Panc1 (cell line): Measurements from ENCODE around the gene NHEJ1. TPM values are rescaled to one million over a fixed set of nuclear protein-coding genes. Genes with fewer than 3 reads are reported as not detected.

ENCODE experiments used
- ATAC-seq: fragments of 200-7000 bp; cut with Tn5 transposase; 2 replicates; pipeline ENCODE4 v1.9.1; 2020; ENCODE audit warnings: mild to moderate bottlenecking, moderate library complexity
- BruUV-seq: library from RNA; stranded (reverse); fragments of 400-500 nt; replicated peaks from 2 replicates; lab custom pipeline; 2021; lab: Mats Ljungman, UMichigan
- CTCF ChIA-PET: fragments of 300-600 bp; sonication (Branson Sonifier 250); formaldehyde crosslinking; loops from one replicate; lab custom pipeline; 2022; ENCODE audit warnings: antibody characterized with exemption; lab: Charles Lee
- POLR2A ChIA-PET: fragments of 300-600 bp; sonication (Branson Sonifier 250); formaldehyde crosslinking; loops from one replicate; lab custom pipeline; 2022; ENCODE audit warnings: antibody characterized with exemption; lab: Charles Lee
- DNase-seq: peaks from one replicate; pipeline ENCODE4 v3.0.0-alpha.2; 2010; ENCODE audit warnings: low read depth, low spot score
- H3K27ac ChIP-seq: 2 replicates; pipeline ENCODE4 v1.5.1; 2011; ENCODE audit warnings: mild to moderate bottlenecking, low read length, inconsistent platforms
- H3K27me3 ChIP-seq: fragments of 200-500 bp; sonication (Bioruptor generic); 2 replicates; pipeline ENCODE4 v1.6.0; 2014; ENCODE audit warnings: low read length, inconsistent platforms; ENCODE audit not compliant: control insufficient read depth, insufficient read depth
- H3K36me3 ChIP-seq: fragments of 200-500 bp; sonication (Bioruptor generic); 2 replicates; pipeline ENCODE4 v1.5.1; 2014; ENCODE audit warnings: inconsistent platforms, mild to moderate bottlenecking, low read length, moderate library complexity; ENCODE audit not compliant: control insufficient read depth, insufficient read depth
- H3K4me1 ChIP-seq: 2 replicates; pipeline ENCODE4 v1.5.1; 2011; ENCODE audit warnings: inconsistent platforms, mild to moderate bottlenecking, low read length, moderate library complexity; ENCODE audit not compliant: control insufficient read depth, insufficient read depth
- H3K4me3 ChIP-seq, 2 experiments: 2 replicates each; pipeline ENCODE4 v1.5.1; 2011 to 2012; ENCODE audit warnings: low read depth in 2 of 2, low read length in 2 of 2, mild to moderate bottlenecking in 2 of 2, inconsistent platforms in 1 of 2, moderate library complexity in 1 of 2
- H3K9me3 ChIP-seq: fragments of 200-500 bp; sonication (Bioruptor generic); 2 replicates; pipeline ENCODE4 v1.5.1; 2014; ENCODE audit warnings: low read depth, mild to moderate bottlenecking, inconsistent platforms, low read length, moderate library complexity; ENCODE audit not compliant: control insufficient read depth, insufficient read depth
- POLR2AphosphoS5 ChIP-seq: IDR thresholded peaks from 2 replicates; pipeline ENCODE4 v1.6.1; 2012; ENCODE audit warnings: mild to moderate bottlenecking, low read depth, low read length, moderate library complexity
- SIN3A ChIP-seq: IDR thresholded peaks from 2 replicates; pipeline ENCODE4 v1.6.1; 2012; ENCODE audit warnings: low read depth, mild to moderate bottlenecking, low read length, moderate library complexity, borderline replicate concordance; ENCODE audit not compliant: insufficient read depth
- TCF7L2 ChIP-seq: IDR thresholded peaks from 2 replicates; pipeline ENCODE4 v1.6.1; 2011; ENCODE audit warnings: mild to moderate bottlenecking, low read depth, low read length, inconsistent platforms
- in situ Hi-C: cut with HindIII; loops from 2 replicates; pipeline ENCODE4 v1.10.0; 2016; ENCODE audit warnings: low sequenced_read_pairs, low pct_unique_long_range_greater_than_20kb
- intact Hi-C: fragments of 100-400 bp; cut with micrococcal nuclease; formaldehyde crosslinking; loops from one replicate; pipeline ENCODE4 v1.10.0; 2022; ENCODE audit not compliant: unreplicated experiment
- total RNA-seq: library from RNA; stranded (reverse); gene quantifications from one replicate; pipeline ENCODE4 v1.2.1, GENCODE V29; 2021; ENCODE audit not compliant: unreplicated experiment
- TF ChIP-seq, protein P1 (sequence below): fragments of 450-650 bp; IDR thresholded peaks from 2 replicates; pipeline ENCODE4 v1.5.1; 2017; ENCODE audit warnings: mild to moderate bottlenecking
- TF ChIP-seq, protein P2 (sequence below), 2 experiments: IDR thresholded peaks; 2 replicates each; pipeline ENCODE4 v1.6.1; 2011 to 2012; ENCODE audit warnings: low read depth in 2 of 2, control low read depth in 1 of 2, low read length in 1 of 2, mild to moderate bottlenecking in 1 of 2, moderate library complexity in 1 of 2; ENCODE audit not compliant: insufficient read depth in 1 of 2

NHEJ1 gene
- total RNA-seq, 1 experiment from 2014 or later: 18.2 TPM

DNA sequence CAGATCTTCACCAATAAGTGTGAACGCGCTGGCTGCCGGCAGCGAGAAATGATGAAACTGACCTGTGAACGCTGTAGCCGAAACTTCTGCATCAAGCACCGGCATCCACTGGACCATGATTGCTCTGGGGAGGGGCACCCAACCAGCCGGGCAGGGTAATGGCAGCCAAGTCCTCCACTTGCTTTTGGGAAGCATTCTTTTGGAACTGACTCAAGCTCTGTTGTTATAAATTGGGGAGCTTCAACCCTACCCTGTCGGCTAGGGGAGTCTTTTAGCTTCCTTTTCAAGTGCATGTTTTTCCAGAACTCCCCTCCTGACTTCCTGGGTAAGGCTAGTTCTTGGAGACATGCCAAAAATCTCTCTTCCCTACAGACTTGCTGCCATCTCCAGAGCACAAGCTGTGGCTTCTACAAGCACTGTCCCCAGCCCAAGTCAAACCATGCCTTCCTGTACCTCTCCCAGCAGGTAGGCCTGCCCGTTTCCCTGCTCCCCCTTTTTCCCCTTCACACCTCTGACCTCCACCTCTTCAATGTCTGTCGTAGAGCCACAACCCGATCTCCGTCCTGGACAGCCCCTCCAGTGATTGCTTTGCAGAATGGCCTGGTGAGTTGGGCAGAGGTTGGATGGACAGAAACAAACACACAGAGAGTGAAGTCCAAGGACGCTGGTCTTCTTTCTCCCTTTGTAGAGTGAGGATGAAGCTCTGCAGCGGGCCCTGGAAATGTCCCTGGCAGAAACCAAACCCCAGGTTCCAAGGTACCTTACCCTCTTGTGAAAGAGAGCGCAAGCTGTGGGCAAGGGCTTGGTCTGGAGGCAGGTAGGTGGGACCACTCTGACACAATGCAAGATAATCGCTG lies 47.5 kb upstream of the NHEJ1 start:
- H3K36me3 ChIP-seq: 0 out of 2 replicates have a peak, but pooled peaks cover 2% of the 10 kb centered on the region
- H3K4me1 ChIP-seq: peaks cover 16% of the 10 kb centered on the region
- no peaks in the 10 kb centered on the region for H3K9me3 ChIP-seq
- in situ Hi-C loops (no loop called here), intact Hi-C loops (no loop called here)
- CTCF ChIA-PET: no interaction called here
- no TSS peak for BruUV-seq
- POLR2A ChIA-PET: no interaction called here
- no peaks in the 10 kb centered on the region for H3K27me3 ChIP-seq
- H3K4me3 ChIP-seq: peak overlapping the region; percentile 55 to 93
- H3K27ac ChIP-seq: peak overlapping the region; percentile 84
- no peak for TF ChIP-seq POLR2AphosphoS5
- TF ChIP-seq SIN3A: no peak
- no peak for TF ChIP-seq TCF7L2
- TF ChIP-seq, protein P1, sequence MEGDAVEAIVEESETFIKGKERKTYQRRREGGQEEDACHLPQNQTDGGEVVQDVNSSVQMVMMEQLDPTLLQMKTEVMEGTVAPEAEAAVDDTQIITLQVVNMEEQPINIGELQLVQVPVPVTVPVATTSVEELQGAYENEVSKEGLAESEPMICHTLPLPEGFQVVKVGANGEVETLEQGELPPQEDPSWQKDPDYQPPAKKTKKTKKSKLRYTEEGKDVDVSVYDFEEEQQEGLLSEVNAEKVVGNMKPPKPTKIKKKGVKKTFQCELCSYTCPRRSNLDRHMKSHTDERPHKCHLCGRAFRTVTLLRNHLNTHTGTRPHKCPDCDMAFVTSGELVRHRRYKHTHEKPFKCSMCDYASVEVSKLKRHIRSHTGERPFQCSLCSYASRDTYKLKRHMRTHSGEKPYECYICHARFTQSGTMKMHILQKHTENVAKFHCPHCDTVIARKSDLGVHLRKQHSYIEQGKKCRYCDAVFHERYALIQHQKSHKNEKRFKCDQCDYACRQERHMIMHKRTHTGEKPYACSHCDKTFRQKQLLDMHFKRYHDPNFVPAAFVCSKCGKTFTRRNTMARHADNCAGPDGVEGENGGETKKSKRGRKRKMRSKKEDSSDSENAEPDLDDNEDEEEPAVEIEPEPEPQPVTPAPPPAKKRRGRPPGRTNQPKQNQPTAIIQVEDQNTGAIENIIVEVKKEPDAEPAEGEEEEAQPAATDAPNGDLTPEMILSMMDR: no peak
- TF ChIP-seq, protein P2, sequence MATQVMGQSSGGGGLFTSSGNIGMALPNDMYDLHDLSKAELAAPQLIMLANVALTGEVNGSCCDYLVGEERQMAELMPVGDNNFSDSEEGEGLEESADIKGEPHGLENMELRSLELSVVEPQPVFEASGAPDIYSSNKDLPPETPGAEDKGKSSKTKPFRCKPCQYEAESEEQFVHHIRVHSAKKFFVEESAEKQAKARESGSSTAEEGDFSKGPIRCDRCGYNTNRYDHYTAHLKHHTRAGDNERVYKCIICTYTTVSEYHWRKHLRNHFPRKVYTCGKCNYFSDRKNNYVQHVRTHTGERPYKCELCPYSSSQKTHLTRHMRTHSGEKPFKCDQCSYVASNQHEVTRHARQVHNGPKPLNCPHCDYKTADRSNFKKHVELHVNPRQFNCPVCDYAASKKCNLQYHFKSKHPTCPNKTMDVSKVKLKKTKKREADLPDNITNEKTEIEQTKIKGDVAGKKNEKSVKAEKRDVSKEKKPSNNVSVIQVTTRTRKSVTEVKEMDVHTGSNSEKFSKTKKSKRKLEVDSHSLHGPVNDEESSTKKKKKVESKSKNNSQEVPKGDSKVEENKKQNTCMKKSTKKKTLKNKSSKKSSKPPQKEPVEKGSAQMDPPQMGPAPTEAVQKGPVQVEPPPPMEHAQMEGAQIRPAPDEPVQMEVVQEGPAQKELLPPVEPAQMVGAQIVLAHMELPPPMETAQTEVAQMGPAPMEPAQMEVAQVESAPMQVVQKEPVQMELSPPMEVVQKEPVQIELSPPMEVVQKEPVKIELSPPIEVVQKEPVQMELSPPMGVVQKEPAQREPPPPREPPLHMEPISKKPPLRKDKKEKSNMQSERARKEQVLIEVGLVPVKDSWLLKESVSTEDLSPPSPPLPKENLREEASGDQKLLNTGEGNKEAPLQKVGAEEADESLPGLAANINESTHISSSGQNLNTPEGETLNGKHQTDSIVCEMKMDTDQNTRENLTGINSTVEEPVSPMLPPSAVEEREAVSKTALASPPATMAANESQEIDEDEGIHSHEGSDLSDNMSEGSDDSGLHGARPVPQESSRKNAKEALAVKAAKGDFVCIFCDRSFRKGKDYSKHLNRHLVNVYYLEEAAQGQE (IDR thresholded peaks at IDR 0.05; ENCODE audit: insufficient read depth in 1 of 2, low read depth in 2 of 2, low read length in 1 of 2): no peak
- DNase-seq (no peak), ATAC-seq (no peak)

DNA sequence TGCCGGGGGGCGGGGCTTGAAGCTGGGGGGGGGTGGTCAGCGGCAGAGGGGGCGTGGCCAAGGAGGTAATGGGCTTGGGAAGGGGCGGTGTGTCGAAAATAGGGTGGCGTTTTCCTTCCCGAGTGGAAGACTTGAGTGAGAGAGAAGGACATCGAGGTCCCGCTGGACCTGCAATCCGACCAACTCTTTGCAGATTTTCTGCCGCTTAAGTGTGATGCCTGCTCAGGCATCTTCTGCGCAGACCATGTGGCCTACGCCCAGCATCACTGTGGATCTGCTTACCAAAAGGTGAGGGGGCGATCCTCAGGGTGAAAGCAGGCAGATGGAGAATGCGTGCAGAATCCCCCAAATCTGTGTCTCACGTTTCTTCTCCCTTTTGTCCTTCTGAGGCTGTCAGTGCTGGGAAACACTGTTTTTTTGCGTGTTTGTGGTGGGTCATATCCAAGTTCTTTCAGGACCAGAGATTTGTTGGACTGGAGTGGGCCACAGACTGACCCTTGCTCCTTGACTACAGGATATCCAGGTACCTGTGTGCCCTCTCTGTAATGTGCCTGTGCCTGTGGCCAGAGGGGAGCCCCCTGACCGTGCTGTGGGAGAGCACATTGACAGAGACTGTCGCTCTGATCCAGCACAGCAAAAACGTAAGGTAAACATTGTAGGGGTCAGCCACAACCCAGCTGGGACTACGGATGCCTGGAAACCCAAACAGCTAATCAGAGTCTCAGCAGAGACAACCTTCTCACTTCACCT lies 46.7 kb upstream of the NHEJ1 start:
- 0 out of 2 replicates have a peak, but pooled peaks cover 2% of the 10 kb centered on the region for H3K36me3 ChIP-seq
- TF ChIP-seq TCF7L2 (no peak), POLR2AphosphoS5 (0 out of 2 replicates have a peak, but pooled peaks have one; percentile 4)
- TF ChIP-seq, protein P1: no peak
- no peaks in the 10 kb centered on the region for H3K9me3 ChIP-seq
- H3K4me1 ChIP-seq: peaks cover 16% of the 10 kb centered on the region
- POLR2A ChIA-PET: interaction anchor here (0.7 kb wide), 1 partner anchor 947 kb away, joined by 6 read pairs; the partner anchor contains the start of gene GPBAR1
- no peaks in the 10 kb centered on the region for H3K27me3 ChIP-seq
- H3K4me3 ChIP-seq: peak overlapping the region; percentile 55 to 93
- in situ Hi-C loops (no loop called here), intact Hi-C loops (no loop called here)
- BruUV-seq: TSS peak; percentile 94
- DNase-seq: no peak
- ATAC-seq: peak; percentile 32
- peak overlapping the region; percentile 84 for H3K27ac ChIP-seq
- CTCF ChIA-PET: no interaction called here
